HepG2 (cell line): Measurements from ENCODE around the gene NKD1. TPM values are rescaled to one million over a fixed set of nuclear protein-coding genes. Genes with fewer than 3 reads are reported as not detected.

Experiments
- CREM ChIP-seq, 2 experiments: sonication (generic) in 1 of 2; formaldehyde crosslinking in 1 of 2; IDR thresholded peaks; 2 replicates each; pipeline versions ENCODE4 v1.4.0 to v1.6.1; 2016 to 2020; ENCODE audit warnings: antibody characterized with exemption in 1 of 2, mild to moderate bottlenecking in 1 of 2, missing genetic modification reagents in 1 of 2
- DBP ChIP-seq: sonication (generic); formaldehyde crosslinking; IDR thresholded peaks from 2 replicates; pipeline ENCODE4 v1.4.0; 2020; ENCODE audit warnings: missing genetic modification reagents; ENCODE audit errors: not compliant biosample characterization
- FOXC1 ChIP-seq: sonication (generic); formaldehyde crosslinking; IDR thresholded peaks from 2 replicates; pipeline ENCODE4 v1.8.0; 2022; ENCODE audit warnings: mild to moderate bottlenecking, missing genetic modification reagents, borderline replicate concordance
- GABPA ChIP-seq, 2 experiments: IDR thresholded peaks; 2 replicates each; pipeline ENCODE4 v1.6.1; 2011 to 2016; ENCODE audit warnings: low read depth in 2 of 2, low read length in 1 of 2, missing biosample characterization in 1 of 2, missing genetic modification characterization in 1 of 2
- HES4 ChIP-seq: sonication (generic); formaldehyde crosslinking; IDR thresholded peaks from 2 replicates; pipeline ENCODE4 v1.9.0; 2021; ENCODE audit warnings: mild to moderate bottlenecking, missing genetic modification reagents, borderline replicate concordance
- XBP1 ChIP-seq: sonication (generic); formaldehyde crosslinking; IDR thresholded peaks from 2 replicates; pipeline ENCODE4 v1.5.0; 2020; ENCODE audit warnings: missing genetic modification reagents
- ZNF44 ChIP-seq: sonication (generic); formaldehyde crosslinking; IDR thresholded peaks from 2 replicates; pipeline ENCODE4 v1.5.1; 2020; ENCODE audit warnings: mild to moderate bottlenecking, missing genetic modification reagents
- ZSCAN29 ChIP-seq: sonication (generic); formaldehyde crosslinking; conservative IDR thresholded peaks from 2 replicates; pipeline ENCODE4 v1.4.0; 2020; ENCODE audit warnings: mild to moderate bottlenecking, missing genetic modification reagents
- polyA plus RNA-seq, 8 experiments: library from polyadenylated mRNA; depleted of rRNA in 3 of 8; stranded (reverse) in 7 of 8; unstranded in 1 of 8; fragments of >200 nt; fragmentation: Illumina TruSeq in 4 of 8; extraction: Trizol in 4 of 8; gene quantifications; 2 replicates each; pipeline versions ENCODE4 v1.2.1 to v1.2.3, GENCODE V29; 2011 to 2016; ENCODE audit warnings: low read depth in 4 of 8, missing spikeins in 1 of 8, mixed read lengths in 1 of 8; ENCODE audit not compliant: insufficient read depth in 1 of 8
- total RNA-seq, 5 experiments: library from RNA; depleted of rRNA; stranded (reverse); fragments of >200 nt; fragmentation: Illumina TruSeq; extraction: Trizol; gene quantifications; 2 replicates each; pipeline ENCODE4 v1.2.3, GENCODE V29; 2016; ENCODE audit warnings: low read depth in 1 of 5
- TF ChIP-seq, protein P1 (sequence below): sonication (generic); formaldehyde crosslinking; IDR thresholded peaks from 2 replicates; pipeline ENCODE4 v1.4.0; 2020; ENCODE audit warnings: mild to moderate bottlenecking, missing genetic modification reagents
- TF ChIP-seq, protein P2 (sequence below): IDR thresholded peaks from 2 replicates; pipeline ENCODE4 v1.6.1; 2016; ENCODE audit warnings: low read depth, control low read depth
- TF ChIP-seq, protein P3 (sequence below): sonication (generic); formaldehyde crosslinking; IDR thresholded peaks from 2 replicates; pipeline ENCODE4 v1.4.0; 2020; ENCODE audit warnings: missing genetic modification reagents, borderline replicate concordance
- TF ChIP-seq, protein P4 (sequence below): sonication (generic); formaldehyde crosslinking; IDR thresholded peaks from 2 replicates; pipeline ENCODE4 v1.4.0; 2020; ENCODE audit warnings: missing genetic modification reagents
- TF ChIP-seq, protein P5 (sequence below): sonication (generic); formaldehyde crosslinking; IDR thresholded peaks from 2 replicates; pipeline ENCODE4 v1.8.0; 2022; ENCODE audit warnings: low read depth, missing genetic modification reagents

Gene NKD1
- total and polyA plus RNA-seq, 2 of the 13 experiments (the other 11 are each of a cell fraction or from before 2014, with no cell fraction given) = 70.4 to 121 TPM

- TF ChIP-seq, protein P1, sequence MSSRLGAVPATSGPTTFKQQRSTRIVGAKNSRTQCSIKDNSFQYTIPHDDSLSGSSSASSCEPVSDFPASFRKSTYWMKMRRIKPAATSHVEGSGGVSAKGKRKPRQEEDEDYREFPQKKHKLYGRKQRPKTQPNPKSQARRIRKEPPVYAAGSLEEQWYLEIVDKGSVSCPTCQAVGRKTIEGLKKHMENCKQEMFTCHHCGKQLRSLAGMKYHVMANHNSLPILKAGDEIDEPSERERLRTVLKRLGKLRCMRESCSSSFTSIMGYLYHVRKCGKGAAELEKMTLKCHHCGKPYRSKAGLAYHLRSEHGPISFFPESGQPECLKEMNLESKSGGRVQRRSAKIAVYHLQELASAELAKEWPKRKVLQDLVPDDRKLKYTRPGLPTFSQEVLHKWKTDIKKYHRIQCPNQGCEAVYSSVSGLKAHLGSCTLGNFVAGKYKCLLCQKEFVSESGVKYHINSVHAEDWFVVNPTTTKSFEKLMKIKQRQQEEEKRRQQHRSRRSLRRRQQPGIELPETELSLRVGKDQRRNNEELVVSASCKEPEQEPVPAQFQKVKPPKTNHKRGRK (CRISPR knock-in tag) = peak; percentile 55; the same call in 1 of the 2 replicates
- TF ChIP-seq, protein P2, sequence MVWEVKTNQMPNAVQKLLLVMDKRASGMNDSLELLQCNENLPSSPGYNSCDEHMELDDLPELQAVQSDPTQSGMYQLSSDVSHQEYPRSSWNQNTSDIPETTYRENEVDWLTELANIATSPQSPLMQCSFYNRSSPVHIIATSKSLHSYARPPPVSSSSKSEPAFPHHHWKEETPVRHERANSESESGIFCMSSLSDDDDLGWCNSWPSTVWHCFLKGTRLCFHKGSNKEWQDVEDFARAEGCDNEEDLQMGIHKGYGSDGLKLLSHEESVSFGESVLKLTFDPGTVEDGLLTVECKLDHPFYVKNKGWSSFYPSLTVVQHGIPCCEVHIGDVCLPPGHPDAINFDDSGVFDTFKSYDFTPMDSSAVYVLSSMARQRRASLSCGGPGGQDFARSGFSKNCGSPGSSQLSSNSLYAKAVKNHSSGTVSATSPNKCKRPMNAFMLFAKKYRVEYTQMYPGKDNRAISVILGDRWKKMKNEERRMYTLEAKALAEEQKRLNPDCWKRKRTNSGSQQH (CRISPR knock-in tag) = 0 out of 2 replicates have a peak, but pooled peaks have one; percentile 22
- TF ChIP-seq, protein P3, sequence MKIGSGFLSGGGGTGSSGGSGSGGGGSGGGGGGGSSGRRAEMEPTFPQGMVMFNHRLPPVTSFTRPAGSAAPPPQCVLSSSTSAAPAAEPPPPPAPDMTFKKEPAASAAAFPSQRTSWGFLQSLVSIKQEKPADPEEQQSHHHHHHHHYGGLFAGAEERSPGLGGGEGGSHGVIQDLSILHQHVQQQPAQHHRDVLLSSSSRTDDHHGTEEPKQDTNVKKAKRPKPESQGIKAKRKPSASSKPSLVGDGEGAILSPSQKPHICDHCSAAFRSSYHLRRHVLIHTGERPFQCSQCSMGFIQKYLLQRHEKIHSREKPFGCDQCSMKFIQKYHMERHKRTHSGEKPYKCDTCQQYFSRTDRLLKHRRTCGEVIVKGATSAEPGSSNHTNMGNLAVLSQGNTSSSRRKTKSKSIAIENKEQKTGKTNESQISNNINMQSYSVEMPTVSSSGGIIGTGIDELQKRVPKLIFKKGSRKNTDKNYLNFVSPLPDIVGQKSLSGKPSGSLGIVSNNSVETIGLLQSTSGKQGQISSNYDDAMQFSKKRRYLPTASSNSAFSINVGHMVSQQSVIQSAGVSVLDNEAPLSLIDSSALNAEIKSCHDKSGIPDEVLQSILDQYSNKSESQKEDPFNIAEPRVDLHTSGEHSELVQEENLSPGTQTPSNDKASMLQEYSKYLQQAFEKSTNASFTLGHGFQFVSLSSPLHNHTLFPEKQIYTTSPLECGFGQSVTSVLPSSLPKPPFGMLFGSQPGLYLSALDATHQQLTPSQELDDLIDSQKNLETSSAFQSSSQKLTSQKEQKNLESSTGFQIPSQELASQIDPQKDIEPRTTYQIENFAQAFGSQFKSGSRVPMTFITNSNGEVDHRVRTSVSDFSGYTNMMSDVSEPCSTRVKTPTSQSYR = peak; percentile 59; the same call in 1 of the 2 replicates
- TF ChIP-seq, protein P4, sequence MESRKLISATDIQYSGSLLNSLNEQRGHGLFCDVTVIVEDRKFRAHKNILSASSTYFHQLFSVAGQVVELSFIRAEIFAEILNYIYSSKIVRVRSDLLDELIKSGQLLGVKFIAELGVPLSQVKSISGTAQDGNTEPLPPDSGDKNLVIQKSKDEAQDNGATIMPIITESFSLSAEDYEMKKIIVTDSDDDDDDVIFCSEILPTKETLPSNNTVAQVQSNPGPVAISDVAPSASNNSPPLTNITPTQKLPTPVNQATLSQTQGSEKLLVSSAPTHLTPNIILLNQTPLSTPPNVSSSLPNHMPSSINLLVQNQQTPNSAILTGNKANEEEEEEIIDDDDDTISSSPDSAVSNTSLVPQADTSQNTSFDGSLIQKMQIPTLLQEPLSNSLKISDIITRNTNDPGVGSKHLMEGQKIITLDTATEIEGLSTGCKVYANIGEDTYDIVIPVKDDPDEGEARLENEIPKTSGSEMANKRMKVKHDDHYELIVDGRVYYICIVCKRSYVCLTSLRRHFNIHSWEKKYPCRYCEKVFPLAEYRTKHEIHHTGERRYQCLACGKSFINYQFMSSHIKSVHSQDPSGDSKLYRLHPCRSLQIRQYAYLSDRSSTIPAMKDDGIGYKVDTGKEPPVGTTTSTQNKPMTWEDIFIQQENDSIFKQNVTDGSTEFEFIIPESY (CRISPR knock-in tag) = no peak; the same call in 1 of the 2 replicates
- TF ChIP-seq CREM (IDR thresholded peaks at IDR 0.05) (peak; percentile 90), CREM (CRISPR knock-in tag; IDR thresholded peaks at IDR 0.05) (no peak), FOXC1 (CRISPR knock-in tag) (no peak; the same call in 1 of the 2 replicates), DBP (CRISPR knock-in tag) (no peak), ZNF44 (CRISPR knock-in tag) (0 out of 2 replicates have a peak, but pooled peaks have one; percentile 45), ZSCAN29 (CRISPR knock-in tag) (peak; percentile 81), GABPA (IDR thresholded peaks at IDR 0.05; ENCODE audit: low read depth, low read length) (no peak), GABPA (CRISPR knock-in tag; IDR thresholded peaks at IDR 0.05; ENCODE audit: low read depth) (0 out of 2 replicates have a peak, but pooled peaks have one; percentile 35), HES4 (CRISPR knock-in tag) (no peak), XBP1 (CRISPR knock-in tag) (no peak)
- TF ChIP-seq, protein P5, sequence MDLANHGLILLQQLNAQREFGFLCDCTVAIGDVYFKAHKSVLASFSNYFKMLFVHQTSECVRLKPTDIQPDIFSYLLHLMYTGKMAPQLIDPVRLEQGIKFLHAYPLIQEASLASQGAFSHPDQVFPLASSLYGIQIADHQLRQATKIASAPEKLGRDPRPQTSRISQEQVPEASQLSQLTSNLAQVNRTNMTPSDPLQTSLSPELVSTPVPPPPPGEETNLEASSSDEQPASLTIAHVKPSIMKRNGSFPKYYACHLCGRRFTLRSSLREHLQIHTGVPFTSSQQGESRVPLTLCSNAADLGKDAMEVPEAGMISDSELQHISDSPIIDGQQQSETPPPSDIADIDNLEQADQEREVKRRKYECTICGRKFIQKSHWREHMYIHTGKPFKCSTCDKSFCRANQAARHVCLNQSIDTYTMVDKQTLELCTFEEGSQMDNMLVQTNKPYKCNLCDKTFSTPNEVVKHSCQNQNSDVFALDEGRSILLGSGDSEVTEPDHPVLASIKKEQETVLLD (CRISPR knock-in tag) = no peak
Observed at GRCh38 chr16:50530277-50531236, 17.6 kb upstream of the NKD1 start (continued).
